GM19463 (cell line): ENCODE data around the gene SOX10.
"Not testable (repeated sequence)": the region's sequence is repeated elsewhere in the genome, so short reads cannot be mapped to it uniquely, and the experiment has no call there.

ENCODE experiments used
- ATAC-seq: cut with Tn5 transposase; IDR thresholded peaks from one replicate; pipeline ENCODE4 v1.9.1; 2021; ENCODE audit warnings: mild to moderate bottlenecking, moderate library complexity; ENCODE audit not compliant: unreplicated experiment

Gene SOX10

DNA sequence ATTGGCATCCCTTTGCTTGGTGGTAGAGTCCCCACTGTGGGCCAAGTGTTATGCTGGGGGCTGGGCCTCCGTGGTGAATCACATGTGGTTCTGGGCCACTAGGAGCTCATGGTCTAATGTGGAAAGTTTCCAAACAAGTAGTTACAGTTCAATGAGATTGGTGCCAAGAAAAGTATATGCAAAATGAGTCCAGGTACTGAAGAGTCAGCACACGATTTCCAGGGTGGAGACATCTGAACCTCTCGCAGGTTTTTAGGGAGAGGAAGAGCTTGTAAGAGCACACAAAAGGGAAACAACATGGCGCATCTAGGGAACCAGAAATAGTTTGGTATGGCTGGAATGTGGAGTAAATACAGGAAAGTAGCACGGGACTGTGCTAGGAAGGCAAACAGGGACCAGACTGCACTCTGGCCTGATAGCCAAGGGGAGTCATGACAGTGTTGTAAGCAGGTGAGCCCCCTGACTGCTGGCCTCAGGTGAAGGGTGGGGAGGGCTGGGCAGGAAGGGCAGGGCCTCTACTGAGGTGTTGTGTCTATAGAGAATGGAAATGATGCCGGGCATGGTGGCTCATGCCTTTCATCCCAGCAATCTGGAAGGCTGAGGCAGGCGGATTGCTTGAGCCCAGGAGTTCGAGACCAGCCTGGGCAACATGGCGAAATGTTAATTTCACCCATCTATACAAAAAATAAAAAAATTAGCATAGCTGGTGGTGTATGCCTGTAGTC is 18.3 kb downstream of the SOX10 start:
- ATAC-seq, result no peak

DNA sequence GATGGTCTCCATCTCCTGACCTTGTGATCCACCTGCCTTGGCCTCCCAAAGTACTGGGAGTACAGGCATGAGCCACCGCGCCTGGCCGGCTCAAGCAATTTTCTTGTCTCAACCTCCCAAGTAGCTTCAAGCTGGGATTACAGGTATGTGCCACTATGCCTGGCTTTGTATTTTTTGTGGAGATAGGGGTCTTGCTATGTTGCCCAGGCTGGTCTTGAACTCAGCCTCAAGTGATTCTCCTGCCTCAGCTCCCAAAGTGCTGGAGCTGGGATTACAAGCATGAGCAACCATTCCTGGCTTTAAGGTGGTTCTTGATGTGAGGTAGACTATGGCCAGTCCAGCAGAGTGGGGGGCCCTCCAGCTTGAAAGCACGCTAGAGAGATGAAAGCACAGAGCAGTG is 23.3 kb downstream of the SOX10 start:
- no peak for ATAC-seq

DNA sequence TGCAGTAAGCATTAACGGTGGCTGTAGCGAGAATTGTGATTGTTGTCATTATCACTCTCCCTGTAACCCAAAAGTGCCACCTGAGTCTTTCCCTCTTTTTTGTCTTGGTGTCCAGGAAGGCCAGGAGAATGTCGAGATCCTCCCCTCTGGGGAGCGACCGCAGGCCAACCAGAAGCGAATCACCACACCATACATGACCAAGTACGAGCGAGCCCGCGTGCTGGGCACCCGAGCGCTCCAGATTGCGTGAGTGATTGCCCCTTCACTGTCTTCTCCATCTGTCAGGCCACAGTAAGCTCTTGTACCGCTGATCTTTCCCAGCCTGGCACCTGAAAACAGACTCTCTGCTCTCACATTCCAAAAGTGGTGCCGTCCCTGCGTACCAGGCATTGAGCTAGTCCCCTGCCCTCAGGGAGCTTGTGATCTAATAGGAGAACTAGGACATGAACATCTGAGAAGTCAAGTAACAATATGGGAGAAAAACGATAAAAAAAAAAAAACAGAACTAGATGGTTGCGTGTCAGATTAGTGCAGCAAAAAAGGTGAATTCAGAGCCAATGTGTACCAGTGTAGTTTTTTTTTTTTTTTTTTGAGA is 25.0 kb downstream of the SOX10 start:
- no peak for ATAC-seq

DNA sequence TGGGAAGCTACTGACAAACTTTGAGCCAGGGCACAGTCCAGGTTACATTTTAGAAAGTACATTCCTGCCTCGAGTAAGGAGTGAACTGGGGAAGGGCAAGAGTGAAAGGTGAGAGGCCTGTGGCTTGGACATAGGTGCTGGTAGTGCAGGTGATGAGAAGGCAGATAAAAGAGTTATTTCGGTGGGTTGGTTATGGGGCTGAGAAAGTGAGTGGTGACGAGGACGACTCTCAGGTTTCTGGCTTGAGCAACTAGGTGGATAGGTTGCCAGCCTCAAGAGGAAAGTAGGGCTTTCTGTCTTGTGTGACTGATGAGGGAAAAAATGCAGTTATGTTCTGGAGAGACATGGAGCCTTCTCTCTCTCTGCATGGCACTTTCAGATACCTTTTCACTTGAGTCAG is 27.1 kb downstream of the SOX10 start:
- ATAC-seq, result no peak

DNA sequence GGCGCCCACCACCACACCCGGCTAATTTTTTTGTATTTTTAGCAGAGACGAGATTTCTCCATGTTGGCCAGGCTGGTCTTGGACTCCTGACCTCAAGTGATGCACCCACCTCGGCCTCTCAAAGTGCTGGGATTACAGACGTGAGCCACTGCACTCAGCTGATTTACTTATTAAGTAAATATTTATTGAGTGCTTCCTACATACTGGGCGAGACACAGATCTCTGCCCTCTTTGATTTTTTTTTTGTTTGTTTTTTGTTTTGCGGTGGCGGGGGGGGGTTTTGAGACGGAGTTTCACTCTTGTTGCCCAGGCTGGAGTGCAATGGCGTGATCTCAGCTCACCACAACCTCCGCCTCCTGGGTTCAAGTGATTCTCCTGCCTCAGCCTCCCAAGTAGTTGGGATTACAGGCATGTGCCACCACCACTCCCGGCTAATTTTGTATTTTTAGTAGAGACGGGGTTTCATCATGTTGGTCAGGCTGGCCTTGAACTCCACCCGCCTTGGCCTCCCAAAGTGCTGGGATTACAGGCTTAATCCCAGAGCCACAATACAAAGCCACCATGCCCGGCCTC is 28.4 kb downstream of the SOX10 start:
- not testable (repeated sequence) for ATAC-seq

DNA sequence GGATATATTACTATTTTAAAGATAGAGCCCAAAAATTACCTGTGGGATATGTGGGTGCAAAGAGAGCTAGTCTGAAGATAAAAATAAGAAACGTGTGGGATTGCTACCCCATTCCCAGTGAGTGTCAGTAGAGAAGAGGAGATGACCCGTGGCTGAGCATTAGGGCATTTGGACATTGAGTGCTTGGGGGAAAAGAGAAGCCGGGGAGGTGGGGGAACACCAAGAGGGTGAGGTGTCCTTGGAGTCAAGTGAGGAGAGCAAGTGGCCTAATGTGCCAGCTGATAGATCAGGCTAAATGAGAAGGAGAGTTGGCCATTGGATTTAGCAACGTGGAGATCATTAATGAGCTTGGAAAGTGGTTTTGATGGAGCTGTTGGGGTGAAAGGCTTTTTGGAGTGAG is 29.7 kb downstream of the SOX10 start:
- no peak for ATAC-seq

DNA sequence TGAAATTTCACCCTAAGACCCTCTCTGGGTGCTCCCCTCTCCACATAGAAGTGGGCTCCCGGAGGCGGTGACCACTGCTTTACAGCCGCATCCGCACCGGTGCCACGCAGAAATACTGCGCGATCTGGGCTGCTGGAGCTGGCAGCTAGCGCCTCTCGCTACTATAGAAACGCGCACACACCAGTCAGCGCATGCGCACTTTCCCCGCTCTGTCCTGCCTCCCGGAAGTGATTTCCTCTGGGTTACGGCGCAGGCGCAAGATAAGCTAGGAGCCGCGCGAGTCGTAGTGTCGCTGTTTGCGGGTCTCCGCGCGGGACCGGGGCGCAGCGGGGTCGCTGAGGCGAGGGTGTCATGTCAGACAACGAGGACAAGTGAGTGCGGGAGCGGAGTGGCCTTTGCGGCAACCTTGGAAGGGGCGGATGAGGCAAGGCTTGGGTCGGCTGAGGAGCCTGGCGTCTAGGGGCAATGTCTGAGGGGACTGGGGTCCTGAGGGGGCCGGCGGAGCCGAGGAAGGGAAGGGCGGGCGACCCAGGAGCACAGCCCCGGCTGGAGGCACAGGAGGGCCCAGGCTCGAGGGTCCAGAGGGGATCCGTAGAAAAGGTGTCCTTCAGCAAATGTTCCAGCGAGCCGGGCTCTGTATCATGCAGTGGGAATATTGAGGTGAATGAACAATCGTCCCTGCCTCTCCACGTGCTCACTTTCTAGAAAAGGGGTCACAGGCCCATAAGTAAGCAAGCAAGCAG is 30.7 kb downstream of the SOX10 start, which contains the start of the genes C22orf23 and POLR2F:
Gene C22orf23, minus strand, starts transcription at position 165 of the 743 bp plus-strand sequence. CDS start 452 bp downstream, outside the sequence.
Gene POLR2F, plus strand, starts transcription at position 263 of the 743 bp plus-strand sequence. Its CDS starts 89 bp downstream, at position 352.
- peak; percentile 78 for ATAC-seq

DNA sequence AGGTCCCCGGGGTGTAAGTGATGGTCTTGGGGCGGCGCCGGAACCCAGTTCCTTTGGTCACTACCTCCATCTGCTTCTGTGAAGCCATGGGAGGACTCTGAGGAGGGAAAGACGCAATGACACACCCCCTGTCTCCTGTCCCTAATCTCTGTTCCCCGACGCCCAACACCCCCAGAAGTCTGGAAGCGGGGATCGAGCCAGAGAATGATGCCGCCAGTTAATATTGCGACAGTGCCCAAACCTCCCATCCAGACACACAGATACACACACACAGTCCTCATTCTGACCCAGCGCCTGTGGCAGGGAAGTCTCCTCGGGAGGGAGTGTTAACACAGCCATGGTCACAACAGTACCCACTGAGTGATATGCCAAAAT is 31.3 kb downstream of the SOX10 start:
- ATAC-seq, result no peak

DNA sequence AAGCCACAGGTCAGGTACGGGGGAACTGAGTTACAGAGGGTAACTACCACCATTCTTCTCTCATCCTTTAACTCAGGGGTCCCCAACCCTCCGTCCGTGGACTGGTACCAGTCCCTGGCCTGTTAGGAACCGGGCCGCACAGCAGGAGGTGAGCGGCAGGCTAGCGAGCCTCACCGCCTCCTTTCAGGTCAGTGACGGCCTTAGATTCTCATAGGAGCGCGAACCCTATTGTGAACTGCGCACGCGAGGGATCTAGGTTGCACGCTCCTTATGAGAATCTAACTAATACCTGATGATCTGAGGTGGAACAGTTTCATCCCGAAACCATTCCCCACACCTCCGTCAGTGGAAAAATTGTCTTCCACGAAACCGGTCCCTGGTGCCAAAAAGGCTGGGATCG is 31.7 kb downstream of the SOX10 start:
- ATAC-seq, result not testable (repeated sequence)

DNA sequence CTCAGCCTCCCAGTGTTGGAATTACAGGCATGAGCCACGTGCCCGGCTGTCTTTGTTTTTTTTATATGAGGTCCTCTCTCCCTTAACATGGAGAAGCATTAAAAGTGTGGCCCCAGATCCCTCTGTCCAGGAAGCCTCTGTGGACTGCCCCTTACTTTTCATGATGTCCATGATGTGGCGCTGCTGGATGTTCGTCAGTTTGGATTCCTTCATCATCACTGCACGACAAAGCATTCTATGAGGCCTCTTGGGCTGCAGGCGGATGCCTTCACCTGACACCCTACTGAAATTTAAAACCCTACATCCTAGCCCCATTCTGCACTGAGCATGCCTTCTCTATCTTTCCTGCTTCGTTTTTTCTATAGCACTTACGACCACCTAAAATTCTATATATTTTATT is 33.0 kb downstream of the SOX10 start:
- no peak for ATAC-seq

DNA sequence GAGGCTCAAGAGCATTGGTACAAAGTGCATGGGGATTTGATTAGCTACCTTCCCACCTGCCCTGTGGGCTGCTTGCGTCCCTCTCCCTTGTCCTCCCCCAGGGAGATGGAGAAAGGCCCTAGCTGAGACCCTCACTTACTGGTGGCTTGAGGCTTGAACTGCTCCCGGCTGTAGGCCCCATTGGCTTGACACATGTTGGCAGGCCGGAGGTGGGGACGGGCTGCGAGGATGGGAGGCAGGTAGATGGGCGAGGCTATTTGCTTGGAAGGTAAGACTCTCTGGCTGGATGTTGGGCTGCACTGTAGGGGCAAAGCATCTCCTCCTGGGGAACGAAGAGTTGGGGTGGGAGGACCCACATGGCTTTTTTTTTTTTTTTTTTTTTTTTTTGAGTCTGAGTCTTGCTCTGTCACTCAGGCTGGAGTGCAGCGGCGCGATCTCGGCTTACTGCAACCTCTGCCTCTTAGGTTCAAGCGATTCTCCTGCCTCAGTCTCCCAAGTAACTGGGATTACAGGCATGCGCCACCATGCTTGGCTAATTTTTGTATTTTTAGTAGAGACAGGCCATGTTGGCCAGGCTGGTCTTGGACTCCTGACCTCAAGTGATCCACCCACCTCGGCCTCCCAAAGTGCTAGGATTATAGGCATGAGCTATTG is 37.1 kb downstream of the SOX10 start:
- ATAC-seq, result not testable (repeated sequence)

DNA sequence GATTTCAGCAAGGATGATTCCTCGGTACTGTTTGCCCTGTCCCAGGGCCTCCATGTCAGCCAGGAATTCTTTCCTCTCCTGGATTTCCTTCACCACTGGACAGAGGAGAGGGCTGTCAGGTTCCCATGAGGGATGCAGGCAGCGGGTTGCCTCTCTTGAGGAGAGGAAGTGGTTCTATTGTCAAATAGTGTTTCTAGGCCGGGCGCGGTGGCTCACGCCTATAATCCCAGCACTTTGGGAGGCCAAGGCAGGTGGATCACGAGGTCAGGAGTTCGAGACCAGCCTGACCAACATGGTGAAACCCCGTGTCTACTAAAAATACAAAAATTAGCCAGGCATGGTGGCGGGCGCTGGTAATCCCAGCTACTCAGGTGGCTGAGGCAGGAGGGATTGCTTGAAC is 39.9 kb downstream of the SOX10 start:
- ATAC-seq, result not testable (repeated sequence)

DNA sequence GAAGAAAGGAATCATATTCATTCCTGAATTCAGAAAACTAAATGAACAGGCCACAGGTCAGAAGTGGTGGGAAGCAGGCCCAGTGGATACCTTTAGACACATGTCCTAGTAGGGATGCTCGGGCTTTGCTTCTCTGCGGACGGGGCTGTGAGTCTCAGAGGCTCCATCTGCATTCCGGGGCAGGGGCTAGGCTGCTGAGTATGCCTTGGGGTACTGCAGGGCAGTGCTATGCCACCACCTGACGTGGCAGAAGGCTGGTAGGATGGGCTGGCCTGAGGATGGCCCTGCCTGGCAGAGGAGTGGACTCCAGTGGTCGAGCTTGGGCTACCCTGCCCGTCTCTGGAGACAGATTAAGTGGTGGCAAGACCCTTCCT is 40.5 kb downstream of the SOX10 start:
- no peak for ATAC-seq

DNA sequence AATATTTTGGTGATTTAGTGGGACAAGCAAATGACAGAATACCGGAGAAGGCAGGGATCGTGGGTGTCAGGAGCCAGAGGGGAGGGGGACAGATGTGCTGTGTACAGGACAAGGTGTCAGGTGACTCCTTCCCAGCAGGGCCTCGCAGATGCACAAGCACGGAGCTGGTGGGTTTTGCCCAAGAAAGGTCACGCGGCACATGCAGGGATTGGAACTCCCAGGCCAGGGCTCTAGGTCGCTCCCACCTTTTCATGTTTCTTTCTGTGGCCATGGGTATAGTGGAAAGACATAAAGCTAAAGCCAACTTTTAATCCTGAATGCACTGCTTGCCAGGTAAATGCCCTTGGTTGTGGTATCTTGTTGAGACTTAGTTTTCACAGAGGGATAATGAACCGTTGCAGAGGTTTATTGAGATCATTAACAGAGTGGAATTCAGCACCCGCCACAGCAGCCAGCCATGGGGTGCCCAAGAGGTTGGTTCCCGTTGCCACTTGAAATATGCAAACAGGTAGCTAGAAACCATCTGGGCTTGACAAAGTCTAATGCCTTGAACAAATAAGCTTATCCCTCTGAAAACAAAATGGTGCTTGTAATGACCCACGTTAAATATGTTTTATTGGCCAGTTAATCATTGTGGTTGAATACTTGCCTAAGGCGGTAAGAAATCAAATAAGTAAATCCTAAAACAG is 41.1 kb downstream of the SOX10 start:
- no peak for ATAC-seq

DNA sequence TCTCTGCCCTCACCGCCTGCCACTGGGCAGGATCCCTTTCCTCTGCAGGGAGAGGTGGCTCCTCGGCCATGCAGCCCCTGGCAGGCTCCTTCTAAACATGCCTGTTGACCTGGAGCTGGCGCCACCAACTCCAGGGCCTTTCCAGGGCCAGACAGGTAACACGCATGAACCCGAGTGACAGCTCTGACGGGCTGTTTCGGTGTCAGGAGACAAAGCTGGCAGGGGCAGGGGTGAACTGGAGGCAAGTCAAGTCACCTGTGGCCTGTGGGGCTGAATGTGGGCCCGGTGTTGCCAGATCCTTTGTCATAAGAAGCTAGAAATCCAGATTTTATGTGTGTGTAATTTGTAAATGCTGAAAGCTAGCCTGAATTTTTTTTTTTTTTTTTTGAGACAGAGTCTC is 42.2 kb downstream of the SOX10 start:
- ATAC-seq, result no peak

DNA sequence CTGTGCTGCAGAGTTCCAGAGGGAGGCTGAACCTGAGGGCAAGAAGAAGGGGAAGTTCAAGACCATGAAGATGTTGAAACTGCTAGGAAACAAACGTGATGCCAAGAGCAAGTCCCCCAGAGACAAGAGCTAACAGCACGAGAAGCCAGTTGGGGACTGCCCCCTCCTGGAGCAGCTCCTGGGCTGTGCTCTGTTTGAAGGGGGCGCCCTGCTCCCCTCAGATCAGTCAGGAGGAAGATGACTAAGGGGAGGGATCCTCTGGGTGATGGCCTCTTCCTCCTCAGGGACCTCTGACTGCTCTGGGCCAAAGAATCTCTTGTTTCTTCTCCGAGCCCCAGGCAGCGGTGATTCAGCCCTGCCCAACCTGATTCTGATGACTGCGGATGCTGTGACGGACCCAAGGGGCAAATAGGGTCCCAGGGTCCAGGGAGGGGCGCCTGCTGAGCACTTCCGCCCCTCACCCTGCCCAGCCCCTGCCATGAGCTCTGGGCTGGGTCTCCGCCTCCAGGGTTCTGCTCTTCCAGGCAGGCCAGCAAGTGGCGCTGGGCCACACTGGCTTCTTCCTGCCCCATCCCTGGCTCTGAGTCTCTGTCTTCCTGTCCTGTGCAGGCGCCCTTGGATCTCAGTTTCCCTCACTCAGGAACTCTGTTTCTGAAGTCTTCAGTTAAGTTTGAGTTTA is 43.5 kb downstream of the SOX10 start:
- no peak for ATAC-seq

DNA sequence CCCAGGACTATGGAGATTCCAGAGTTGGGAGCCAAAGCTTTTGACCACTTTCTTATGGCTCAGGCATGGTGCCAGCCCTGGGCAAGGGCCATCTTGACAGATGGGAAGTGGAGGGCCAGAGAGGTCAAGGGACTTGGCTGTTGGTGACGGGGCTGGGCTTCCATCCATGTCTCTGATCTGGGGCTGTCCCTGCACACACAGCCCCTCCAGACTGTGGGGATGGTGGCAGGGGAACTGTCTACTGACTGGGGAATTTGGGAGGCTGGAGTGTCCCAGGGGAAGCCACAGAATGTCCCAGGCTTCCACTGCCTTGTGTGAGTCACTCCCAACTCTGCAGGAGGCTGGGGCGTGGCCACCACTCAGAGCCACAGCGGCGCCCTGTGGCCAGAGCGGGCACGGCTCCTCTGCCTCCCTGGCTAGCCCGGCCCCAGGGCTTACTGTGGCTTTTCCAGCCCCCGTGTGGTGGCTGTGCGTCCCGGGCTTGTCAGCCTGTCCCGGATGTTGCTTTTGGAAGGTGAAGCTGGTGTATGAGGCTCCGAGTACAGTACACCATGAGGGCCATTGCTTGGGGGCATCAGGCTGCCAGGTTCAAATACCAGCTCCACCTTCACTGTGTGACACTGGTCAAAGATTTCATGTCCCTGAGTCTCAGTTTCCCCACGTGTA is 50.5 kb downstream of the SOX10 start:
- peak; percentile 93 for ATAC-seq

DNA sequence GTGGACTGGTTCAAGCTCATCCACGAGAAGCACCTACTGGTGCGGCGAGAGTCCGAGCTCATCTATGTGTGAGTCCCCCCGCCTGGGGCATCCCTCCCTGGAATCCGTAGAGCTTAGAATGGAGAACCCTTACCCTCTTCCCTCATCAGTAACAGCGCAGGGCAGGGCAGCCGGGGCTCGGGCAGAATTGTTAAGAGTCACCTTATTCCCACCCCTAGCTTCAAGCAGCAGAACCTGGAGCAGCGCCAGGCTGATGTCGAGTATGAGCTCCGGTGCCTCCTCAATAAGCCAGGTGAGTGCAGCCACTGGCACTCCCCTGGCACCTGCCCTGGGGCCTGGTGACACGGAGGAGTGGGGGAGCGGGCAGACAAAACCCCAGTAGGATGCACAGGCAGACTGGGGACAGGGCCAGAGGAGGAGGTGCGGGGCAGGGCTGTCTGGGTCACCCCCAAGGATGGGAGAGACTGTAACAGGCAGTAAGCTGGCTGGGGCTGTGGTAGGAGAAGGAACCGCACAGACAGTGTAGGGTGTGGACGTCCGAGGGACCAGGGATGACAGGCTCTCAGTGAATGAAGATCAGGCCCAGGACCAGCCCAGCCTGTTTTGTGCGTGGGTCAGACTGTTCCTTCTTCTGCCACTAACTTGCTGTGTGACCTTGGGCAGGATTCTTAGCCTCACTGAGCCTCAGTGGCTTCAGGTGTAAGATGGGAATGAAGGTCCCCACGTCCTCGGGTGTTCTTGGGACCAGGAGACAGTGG is 51.4 kb downstream of the SOX10 start:
- ATAC-seq, result no peak

DNA sequence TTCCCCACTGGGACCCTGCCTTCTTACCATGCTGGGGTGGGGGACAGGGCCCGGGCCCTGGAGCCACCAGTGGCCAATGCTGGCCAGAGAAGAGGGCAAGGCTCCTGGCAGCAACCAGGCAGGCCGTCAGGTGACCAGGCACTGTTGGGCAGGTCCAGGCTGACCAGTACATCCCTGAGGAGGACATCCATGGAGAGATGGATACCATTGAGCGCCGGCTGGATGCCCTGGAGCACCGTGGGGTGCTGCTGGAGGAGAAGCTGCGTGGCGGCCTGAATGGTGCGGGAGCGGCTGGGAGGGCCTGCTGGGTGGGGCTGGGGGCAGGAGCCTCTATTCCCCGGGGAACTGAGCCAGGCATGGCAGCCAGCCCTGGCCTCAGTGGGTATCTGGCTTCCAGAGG is 52.0 kb downstream of the SOX10 start:
- no peak for ATAC-seq
